A673 (cell line): ENCODE results near the gene ALX3.

ENCODE experiments used
- CTCF ChIP-seq: fragments of 300-800, 200-600 bp; sonication (generic); conservative IDR thresholded peaks from 2 replicates; pipeline ENCODE4 v1.5.1; 2017; ENCODE audit warnings: low read depth, mild to moderate bottlenecking, antibody characterized with exemption, low read length, moderate library complexity, mixed read lengths
- EZH2 ChIP-seq: fragments of 200-600 bp; sonication (generic); IDR thresholded peaks from 2 replicates; pipeline ENCODE4 v1.6.1; 2017; ENCODE audit warnings: borderline replicate concordance, low read depth, mild to moderate bottlenecking, mixed read lengths, antibody characterized with exemption, low read length; ENCODE audit not compliant: poor library complexity, severe bottlenecking

- no peak for TF ChIP-seq CTCF
- TF ChIP-seq EZH2: no peak
Observed at GRCh38 chr1:110064576-110065337, 5.7 kb downstream of the ALX3 start.
